HG03066 (cell line): Measurements from ENCODE around the gene TATDN2.

ENCODE experiments used
- ATAC-seq: cut with Tn5 transposase; IDR thresholded peaks from one replicate; pipeline ENCODE4 v1.9.1; 2021; ENCODE audit warnings: low read depth; ENCODE audit not compliant: unreplicated experiment

Gene TATDN2

GRCh38 chr3:10312861-10313260 is 64.6 kb downstream of the TATDN2 start:
- no peak for ATAC-seq

DNA sequence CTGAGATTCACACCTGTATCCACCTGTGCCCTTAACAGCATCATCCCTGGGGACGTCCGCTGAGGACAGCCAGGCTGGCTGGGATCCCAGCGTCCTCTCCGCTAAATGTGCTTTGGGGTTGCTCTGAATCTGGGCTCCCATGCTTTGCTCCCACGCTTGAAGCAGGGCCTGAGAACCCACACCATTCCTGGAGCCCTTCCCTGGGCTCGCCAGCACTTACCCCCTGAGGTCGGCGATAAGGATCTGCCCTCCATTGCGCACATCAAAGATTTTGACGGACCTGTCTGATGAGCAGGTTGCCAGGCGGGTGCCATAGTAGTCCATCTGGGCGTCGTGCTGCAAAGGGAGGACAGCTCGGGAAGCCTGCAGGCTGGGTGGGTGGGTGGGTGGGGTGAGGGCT is 66.8 kb downstream of the TATDN2 start:
- no peak for ATAC-seq

- ATAC-seq = no peak
Measured at GRCh38 chr3:10315771-10316344, 67.6 kb downstream of the TATDN2 start.

DNA sequence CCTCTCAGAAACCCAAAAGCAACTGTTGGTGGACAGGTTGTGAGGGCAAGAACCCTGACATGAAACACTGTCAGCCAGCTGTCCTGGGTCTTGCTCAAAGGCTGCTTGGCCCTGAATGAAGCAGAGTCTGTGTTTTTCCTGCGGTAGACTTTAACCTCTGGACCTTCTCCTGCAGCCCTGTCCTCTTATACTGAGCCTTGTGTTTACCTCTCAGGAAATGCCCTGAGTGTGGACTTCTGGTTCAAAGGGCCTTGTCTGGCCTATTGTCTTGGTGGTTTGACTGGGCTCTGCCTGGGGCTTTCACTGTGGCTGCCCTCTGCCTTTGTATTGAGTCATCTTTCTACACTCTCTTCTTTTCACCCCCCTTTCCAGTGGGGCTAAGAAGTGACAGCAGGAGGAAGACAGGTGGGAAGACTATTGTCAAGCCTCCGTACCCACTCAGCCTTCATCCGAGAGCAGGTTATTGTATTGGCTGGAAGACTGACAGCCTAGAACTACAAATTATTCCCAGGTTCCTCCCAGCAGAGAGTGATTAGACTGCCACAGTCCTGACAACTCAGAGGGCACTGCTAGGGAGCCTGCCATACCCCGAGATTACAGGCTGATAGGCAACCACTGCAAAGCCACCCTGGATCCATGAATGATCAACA is 69.2 kb downstream of the TATDN2 start:
- ATAC-seq = no peak

- no peak for ATAC-seq
Measured at GRCh38 chr3:10317961-10318350, 69.7 kb downstream of the TATDN2 start.

- no peak for ATAC-seq
Measured at GRCh38 chr3:10319251-10319650, 71.0 kb downstream of the TATDN2 start.

DNA sequence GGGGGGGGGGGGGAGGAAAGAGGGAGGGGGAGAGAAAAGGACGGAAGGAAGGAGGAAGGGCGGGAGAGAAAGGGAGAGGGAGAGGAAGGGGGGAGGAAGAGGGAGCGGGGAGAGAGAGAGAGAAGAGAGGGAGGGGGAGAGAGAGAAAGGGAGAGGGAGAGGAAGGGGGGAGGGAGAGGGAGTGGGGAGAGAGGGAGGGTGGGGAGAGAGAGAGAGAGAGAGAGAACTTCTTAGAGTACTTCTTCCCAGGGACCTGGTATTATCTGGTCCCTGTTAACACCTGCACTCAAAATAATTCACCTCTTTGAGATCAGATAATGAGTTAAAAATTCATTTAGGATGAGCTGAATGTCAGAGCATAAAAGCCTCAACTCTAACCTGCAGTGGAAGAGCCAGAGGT is 71.5 kb downstream of the TATDN2 start:
- no peak for ATAC-seq

DNA sequence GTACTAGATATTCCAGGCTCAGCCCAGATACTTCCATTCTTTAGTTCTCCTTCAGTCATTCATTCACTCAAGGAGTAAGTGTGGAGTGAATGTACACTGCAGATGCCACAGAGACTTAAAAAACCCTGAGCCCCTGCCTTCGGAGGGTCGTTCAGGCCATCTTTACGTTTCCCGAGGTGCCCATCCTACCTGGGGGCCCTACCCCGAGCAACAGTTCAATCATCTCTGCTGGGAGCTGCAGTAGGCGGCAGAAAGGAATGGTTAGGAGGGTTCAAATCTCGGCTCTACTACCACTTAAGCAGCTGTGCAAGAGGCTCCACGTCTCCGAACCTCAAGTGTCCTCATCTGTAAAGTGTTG is 72.0 kb downstream of the TATDN2 start:
- peak; percentile 21 for ATAC-seq

DNA sequence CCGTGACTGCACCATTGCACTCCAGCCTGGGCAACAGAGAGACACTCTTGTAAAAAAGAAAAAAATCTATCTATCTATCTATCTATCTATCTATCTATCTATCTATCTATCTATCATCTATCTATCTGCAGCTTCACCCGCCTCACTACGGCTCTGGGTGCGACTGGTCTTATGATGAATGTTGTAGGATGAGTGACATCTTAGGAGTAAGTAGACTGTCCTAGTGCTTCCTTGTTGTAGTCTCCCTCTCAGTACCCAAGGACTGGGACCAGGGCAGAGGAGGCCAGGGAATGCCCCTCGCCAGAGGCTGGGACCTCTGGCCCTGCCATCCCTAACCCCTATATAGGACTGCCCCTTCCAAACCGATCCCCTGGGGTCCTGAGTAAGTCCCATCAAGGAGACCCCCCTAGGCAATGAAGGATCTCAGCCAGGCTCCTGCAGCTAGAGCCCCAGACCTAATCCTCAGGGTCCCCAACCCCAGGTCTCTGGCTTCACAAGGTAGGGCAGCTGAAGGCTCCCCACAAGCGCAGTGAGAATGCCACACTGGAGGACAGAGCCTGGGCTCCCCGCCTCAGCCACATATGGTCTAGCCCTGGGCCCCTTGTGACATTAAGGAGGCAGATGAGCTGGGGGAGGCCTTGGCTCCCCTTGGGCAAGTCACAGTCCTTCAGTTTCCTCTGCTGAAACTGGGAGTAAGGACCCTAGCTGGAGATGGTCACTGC is 73.5 kb downstream of the TATDN2 start:
- ATAC-seq = no peak

- no peak for ATAC-seq
Measured at GRCh38 chr3:10322352-10322710, 74.1 kb downstream of the TATDN2 start.

- no peak for ATAC-seq
Measured at GRCh38 chr3:10327592-10327991, 79.3 kb downstream of the TATDN2 start.

- no peak for ATAC-seq
Measured at GRCh38 chr3:10328460-10329071, 80.3 kb downstream of the TATDN2 start.

- no peak for ATAC-seq
Measured at GRCh38 chr3:10329495-10330015, 81.3 kb downstream of the TATDN2 start.

- no peak for ATAC-seq
Measured at GRCh38 chr3:10330319-10330718, 82.1 kb downstream of the TATDN2 start.
